ENCODE results near the gene PPFIA1.

The PPFIA1 gene

GRCh38 chr11:70414341-70415100 is 144.0 kb downstream of the PPFIA1 start:
- no peak for DNase-seq (ENCODE audit: low spot score)

DNA sequence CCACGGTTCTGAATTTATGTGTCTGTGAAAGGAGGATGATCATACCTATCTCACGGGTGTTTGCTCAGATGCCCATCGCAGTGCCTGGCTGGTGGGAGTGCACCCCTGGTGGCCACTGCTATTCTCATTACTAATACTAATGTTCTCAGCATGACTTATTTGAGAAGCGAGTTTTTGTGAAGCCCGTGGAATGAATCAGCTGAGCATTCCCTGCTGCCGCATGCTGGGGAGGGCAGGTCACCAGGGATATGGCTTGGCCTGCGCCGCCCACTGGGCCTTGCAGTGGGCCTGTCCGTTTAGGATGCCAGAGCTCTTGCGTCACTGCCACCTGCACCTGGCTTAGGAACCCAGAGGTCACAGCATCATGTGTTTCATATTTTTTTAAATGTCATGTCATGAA is 144.7 kb downstream of the PPFIA1 start:
- DNase-seq (ENCODE audit: low spot score), result peak; percentile 52

DNA sequence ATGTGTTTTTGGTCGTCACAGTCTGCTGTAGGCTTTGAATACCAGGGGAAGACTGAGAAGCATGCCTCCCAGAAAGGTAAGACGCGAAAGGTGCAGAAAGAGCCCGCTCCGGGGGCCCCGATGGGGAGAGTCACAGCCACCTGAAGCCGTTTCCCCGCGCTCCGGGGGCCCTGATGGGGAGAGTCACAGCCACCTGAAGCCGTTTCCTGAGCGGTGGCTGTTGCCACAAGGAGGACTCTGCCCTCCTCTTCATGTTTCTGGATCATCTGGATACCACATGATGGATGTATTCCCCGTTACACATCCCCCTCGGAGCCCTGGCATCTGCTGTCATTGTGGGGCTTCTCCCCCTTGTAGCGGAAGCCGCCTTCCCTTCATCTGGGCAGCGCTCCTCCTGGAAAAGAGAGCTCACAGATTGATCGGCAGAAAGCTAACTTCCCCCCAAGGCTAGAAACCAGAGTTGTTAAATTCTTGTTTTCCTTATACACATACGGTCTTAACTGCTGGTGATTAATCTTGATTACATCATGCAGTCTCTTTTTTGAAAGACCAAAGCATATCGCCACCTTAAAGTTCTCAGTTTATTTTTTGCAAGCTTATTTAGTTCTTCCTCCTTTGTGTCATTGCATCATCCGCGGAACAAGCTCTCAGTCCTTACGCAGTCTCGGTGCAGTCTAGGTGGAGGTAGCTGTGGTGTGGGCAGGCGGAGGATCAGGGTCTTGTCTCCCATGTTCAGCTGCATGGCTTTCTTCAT is 145.3 kb downstream of the PPFIA1 start:
- DNase-seq (ENCODE audit: low spot score), result no peak

DNA sequence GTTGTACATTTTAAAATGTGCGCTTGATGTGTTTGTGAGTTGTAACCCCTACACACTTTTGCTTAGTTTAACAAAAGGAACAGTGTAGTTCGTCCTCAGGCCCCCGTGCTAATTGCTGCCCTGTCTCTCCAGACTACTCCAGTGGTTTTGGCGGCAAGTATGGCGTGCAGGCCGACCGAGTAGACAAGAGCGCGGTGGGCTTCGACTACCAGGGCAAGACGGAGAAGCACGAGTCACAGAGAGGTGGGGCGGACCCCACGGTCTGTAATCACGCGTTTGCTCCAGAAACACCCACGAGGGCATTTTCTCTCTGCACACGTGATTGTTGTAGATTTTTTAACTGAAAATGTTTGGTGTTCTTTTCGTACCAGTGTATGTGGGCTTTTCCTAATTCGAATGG is 146.4 kb downstream of the PPFIA1 start:
- no peak for DNase-seq (ENCODE audit: low spot score)

DNA sequence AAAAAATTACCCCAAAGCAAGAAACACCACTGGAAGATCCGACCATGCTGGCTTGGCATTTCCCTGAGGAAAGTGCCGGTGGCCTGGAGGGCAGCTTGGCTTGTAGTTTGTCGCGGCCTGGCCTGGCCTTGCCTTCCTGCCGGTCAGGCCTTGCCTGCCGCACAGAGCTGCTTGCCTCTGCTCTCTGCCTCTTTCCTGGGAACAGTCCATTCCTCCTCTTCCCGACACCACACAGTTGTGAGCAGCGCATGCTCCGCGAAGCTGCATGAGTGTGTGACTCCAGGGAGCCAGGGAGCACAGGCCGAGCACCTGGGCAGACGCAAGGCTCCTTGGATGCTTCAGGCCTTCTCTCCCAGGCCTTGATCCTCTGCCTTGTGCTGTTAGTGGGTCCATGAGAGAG is 147.6 kb downstream of the PPFIA1 start:
- no peak for DNase-seq (ENCODE audit: low spot score)

DNA sequence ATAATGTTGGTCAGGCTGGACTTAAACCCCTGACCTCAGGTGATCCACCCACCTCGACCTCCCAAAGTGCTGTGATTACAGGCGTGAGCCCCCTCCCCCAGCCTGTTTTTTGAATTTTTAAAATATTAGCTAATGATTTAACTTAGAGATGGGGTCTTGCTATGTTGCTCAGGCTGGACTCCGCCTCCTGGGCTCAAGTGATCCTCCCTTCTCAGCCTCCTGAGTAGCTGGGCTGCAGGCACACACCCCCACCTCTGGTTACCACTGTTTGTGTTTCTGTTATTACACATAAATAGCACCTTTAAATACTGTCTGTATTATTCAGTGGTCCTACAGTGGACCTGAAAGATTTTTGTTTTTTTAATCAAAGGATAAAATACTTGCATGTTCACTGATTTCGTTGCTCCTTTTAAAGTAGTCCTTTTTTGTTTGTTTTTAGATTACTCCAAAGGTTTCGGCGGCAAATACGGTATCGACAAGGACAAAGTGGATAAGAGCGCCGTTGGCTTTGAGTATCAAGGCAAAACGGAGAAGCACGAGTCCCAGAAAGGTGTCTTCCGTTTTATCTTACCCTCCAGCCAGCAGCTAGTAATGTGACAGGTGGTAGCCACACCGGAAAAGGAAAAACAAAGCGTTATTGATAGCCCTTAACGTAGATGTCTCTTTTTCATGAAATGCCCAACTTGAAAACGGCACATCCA is 149.0 kb downstream of the PPFIA1 start:
- DNase-seq (ENCODE audit: low spot score), result no peak

DNA sequence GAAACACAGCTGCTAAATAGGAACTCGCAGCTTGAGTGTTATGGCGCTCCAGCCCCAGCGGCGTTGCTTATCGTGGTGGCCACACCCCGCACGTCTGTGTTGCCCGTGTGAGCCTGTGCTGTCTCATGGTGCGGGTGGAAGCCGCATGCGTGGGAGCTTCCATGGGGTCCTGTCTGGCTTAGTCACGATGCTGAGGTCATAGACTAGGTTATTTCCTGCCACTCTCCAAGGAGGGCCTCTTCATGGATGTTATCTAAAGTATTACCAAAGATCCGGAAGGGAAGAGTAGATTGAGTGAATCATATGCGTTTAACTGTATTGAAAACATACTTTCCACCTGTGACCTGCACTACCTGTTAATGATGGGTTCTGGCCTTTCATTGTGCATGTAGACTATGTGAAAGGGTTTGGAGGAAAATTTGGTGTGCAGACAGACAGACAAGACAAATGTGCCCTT is 149.5 kb downstream of the PPFIA1 start:
- DNase-seq (ENCODE audit: low spot score), result no peak

GRCh38 chr11:70420496-70420895 is 150.0 kb downstream of the PPFIA1 start:
- DNase-seq (ENCODE audit: low spot score), result no peak

DNA sequence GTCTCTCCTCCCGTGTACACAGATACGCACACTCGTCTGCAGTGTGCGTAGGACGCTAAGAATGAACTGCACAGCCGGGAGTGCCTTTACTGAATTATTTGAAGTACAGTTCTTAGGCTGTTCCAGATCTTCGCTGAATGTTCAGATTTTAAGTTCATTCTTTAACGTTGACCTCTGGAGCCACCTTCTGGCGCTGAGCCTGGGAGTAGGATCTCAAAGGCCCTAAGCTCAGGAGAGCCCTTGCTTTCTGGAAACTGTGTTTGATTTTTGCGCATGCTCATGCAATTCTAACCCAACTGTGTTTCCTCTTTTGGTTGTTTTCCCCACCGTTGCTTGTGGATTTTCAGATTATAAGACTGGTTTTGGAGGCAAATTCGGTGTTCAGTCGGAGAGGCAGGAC is 150.6 kb downstream of the PPFIA1 start:
- no peak for DNase-seq (ENCODE audit: low spot score)

- no peak for DNase-seq (ENCODE audit: low spot score)
These were observed 152.4 kb downstream of the PPFIA1 start for GRCh38 chr11:70422692-70423522.

DNA sequence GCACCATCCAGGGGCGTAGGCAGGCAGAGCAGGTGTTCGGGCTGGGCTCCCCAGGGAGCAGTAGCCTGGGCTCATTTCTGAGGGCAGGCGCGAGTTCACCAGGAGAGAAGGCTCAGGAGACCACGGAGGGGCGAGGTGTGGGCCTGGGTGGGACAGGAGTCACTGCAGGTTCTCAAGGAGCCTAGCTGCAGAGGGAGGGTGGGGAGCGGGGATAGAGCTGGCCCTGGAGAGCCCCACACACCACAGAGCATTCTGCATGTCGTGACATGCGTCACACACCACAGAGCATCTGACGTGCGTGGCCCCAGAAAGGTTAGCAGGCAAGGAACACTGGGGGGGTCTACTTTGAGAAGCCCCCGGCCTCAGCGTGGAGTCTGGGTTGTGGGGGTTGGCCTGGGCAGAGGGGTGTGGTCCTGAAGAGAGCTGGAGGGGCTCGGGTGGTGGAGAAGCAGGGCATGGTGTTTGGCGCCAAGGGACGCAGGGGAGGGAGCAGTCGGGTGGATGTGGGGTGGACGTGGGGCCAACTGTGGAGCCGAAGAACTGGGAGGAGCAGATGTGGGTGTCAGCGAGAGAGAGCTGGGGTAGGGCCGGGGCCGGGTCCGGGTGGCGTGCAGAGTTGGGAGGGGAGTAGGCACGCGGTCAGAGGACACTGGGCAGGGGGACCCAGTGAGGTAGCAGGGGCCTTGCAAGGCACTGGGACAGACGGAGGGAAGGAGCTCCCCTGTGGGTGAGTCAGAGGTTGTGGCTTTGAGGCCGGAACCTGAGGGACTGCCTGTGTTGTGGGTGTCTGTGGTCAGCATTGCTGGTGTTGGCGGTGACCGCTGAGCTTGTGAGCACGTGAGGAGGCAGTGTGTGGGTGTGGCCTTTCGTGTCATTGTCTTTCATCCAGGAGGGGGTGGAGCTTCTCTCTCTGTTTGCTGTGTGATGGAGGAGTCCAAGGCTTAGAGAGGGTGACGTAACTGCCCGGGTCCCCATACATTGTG is 153.3 kb downstream of the PPFIA1 start:
- DNase-seq (ENCODE audit: low spot score), result peak; percentile 67

DNA sequence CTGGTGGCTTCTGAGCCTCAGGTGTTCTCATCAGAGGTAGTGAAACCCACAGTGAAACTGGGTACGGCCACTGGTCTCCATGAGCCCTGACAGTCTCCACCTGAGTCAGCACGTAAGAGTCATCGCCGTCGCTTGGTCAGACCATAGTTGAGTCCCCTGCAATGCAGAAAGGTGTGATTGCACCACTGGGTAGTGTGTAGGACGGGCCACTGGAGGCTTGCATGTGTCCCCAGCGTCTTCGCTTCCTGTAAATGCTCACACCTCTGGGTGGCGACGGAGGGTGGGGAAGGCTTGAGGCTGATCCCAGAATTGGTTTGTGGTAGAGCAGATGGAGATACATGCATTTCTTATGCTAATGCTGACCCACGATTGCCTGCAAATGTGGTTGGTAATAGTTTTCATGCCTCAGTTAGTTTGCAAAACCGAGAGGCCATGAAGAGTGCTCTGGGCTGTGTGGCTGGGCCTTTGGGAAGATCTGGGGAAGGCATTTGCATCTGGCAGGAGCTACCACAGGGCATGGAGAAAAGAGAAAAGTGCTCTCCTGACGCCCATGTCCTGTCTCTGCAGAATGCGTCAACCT is 154.4 kb downstream of the PPFIA1 start:
- DNase-seq (ENCODE audit: low spot score), result no peak

GRCh38 chr11:70427436-70427835 is 156.9 kb downstream of the PPFIA1 start:
- DNase-seq (ENCODE audit: low spot score), result no peak

DNA sequence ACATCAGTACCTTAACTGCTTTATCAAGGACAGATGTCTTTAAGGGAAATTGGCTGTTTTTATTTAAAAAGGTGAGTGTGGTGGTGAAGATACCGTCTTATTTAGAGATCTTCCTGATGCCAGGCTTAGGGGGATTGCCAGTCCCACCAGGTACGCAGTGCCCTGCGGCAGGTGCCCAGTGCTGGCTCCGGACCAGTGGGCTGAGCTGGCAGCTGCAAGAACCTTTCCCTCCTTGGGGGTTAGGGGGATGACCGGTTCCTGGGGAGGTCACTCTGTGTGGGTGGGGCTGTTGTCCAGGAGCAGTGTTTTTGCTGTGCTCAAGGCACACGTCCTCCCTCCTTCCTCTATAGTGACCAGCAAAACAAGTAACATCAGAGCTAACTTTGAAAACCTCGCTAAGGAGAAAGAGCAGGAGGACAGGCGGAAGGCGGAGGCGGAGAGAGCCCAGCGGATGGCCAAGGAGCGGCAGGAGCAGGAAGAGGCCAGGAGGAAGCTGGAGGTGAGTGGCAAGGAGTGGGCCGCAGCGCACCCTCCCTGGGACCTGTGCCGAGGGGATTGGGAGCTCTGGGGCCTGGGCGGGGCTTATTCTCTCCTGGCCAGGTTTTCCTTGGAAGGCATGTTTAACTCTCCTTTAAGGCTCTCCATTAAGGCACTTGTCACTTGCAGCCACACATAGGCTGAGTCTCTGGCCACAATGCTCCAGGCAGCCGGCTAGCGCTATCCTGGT is 158.4 kb downstream of the PPFIA1 start:
- DNase-seq (ENCODE audit: low spot score), result no peak

DNA sequence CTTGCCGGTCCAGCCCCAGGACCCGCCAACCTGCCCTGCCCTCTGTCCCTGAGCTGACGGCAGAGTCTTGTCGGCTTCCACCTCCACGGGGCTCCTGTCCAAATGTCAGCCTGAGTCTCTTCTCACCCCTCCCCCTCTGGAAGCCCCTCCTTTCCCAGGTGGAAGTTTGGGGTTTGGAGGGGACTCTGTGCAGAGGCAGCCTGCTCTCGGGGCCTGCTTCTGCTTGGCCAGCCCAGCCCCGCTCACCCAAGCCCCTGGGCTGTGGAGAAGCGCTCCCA is 158.9 kb downstream of the PPFIA1 start:
- DNase-seq (ENCODE audit: low spot score), result no peak

GRCh38 chr11:70429724-70430521 is 159.4 kb downstream of the PPFIA1 start:
- no peak for DNase-seq (ENCODE audit: low spot score)

DNA sequence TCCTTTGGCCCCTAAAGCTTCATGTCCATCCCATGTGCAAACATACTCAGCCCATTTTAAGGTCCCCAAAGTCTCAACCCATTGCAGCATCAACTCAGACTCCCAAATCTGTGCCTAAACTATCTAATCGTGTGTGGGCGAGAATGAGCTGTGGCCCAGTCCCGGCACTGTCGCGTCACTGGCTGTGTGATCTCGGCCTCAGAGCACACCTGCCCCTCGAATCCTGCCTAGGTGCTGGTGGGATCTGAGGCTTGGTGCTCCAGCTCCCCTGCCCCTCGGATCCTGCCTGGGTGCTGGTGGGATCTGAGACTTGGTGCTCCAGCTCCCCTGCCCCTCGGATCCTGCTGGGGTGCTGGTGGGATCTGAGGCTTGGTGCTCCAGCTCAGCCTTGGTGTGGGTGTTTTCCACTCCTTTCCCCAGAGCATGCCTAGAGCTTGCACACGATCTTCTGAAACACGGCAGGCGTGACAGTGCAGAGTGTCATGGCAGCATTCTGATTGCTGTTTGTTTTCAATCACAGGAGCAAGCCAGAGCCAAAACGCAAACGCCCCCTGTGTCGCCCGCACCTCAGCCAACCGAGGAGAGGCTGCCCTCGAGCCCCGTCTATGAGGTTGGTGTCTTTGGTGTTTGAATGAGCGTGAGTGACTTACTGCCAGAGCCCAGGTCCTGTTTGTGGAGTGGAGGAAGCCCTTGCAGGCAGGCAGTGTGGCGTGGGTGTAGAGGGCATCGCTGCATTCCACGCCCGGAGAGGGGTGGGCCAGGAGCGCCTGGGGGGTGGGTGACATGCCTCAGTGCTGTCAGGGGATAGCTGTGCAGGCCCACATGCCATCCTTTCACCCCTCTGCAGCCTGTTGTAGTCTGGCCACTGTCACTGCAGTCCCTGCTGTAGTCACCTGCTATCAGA is 160.4 kb downstream of the PPFIA1 start:
- no peak for DNase-seq (ENCODE audit: low spot score)

DNA sequence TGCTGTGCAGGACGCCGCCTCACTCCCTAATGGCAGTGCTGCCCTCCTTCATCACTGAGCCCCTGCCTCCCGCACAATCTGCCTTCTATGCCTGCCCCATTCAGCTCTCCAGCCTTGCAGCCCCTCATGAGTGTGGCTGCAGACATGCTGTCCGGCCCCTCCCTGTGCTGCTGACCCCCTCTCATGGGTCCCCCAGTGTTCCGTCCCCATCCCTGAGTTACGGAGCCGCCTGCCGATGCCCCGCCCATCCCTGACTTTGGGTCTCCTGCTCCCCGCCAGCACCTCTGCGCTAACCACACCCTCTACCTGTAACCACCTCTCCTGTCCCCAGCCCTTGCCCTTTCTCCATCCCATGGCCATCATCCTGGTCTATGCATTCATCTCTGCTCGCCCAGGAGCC is 161.1 kb downstream of the PPFIA1 start:
- DNase-seq (ENCODE audit: low spot score), result no peak

Data from GM03348 (cell line).